IMR-90 (cell line): ENCODE results near the gene TMEM81. TPM values are rescaled to one million over a fixed set of nuclear protein-coding genes. Genes with fewer than 3 reads are reported as not detected.

ENCODE experiments used
- ATAC-seq: fragments of 200-7000 bp; cut with Tn5 transposase; 2 replicates; pipeline ENCODE4 v1.9.1; 2020; ENCODE audit warnings: low read depth, mild to moderate bottlenecking, moderate library complexity
- BruUV-seq: library from RNA; stranded (reverse); fragments of 400-500 nt; replicated peaks from 2 replicates; lab custom pipeline; 2021; lab: Mats Ljungman, UMichigan
- CTCF ChIA-PET: fragments of 300-600 bp; formaldehyde crosslinking; extraction: SDS; loops from one replicate; lab custom pipeline; 2021; ENCODE audit warnings: antibody characterized with exemption; lab: Yijun Ruan, JAX
- POLR2A ChIA-PET: fragments of 300-600 bp; sonication (Branson Sonifier 250); formaldehyde crosslinking; loops from one replicate; lab custom pipeline; 2022; ENCODE audit warnings: antibody characterized with exemption; ENCODE audit not compliant: unreplicated experiment; lab: Charles Lee
- DNase-seq: peaks from one replicate; pipeline ENCODE4 v3.0.0; 2013
- H2AFZ ChIP-seq: replicated peaks from 2 replicates; pipeline ENCODE3; 2013; ENCODE audit warnings: low read length, mild to moderate bottlenecking; ENCODE audit not compliant: poor library complexity
- H2AK5ac ChIP-seq: 2 replicates; pipeline ENCODE4 v1.6.1; 2013; ENCODE audit warnings: low read depth, low read length, inconsistent platforms
- H2AK9ac ChIP-seq: replicated peaks from 2 replicates; pipeline ENCODE3; 2013; ENCODE audit warnings: mild to moderate bottlenecking, low read depth, low read length, moderate library complexity; ENCODE audit not compliant: poor library complexity
- H2BK120ac ChIP-seq: 2 replicates; pipeline ENCODE4 v1.6.1; 2013; ENCODE audit warnings: low read depth, low read length, inconsistent platforms
- H2BK15ac ChIP-seq: 3 replicates; pipeline ENCODE4 v1.6.1; 2013; ENCODE audit warnings: low read depth, low read length, inconsistent platforms
- H2BK20ac ChIP-seq: 2 replicates; pipeline ENCODE4 v1.6.1; 2013; ENCODE audit warnings: low read depth, mild to moderate bottlenecking, inconsistent platforms, low read length, moderate library complexity
- H2BK5ac ChIP-seq: 2 replicates; pipeline ENCODE4 v1.6.1; 2013; ENCODE audit warnings: mild to moderate bottlenecking, low read depth, low read length, inconsistent platforms; ENCODE audit not compliant: poor library complexity, severe bottlenecking
- H3K14ac ChIP-seq: replicated peaks from 2 replicates; pipeline ENCODE4 v1.6.1; 2013; ENCODE audit warnings: low read depth, low read length, inconsistent platforms
- H3K18ac ChIP-seq: 2 replicates; pipeline ENCODE4 v1.6.1; 2013; ENCODE audit warnings: low read depth, low read length, control low read depth
- H3K23ac ChIP-seq: 2 replicates; pipeline ENCODE4 v1.6.1; 2013; ENCODE audit warnings: low read depth, low read length, inconsistent platforms
- H3K27ac ChIP-seq: 2 replicates; pipeline ENCODE4 v1.5.1; 2013; ENCODE audit warnings: mild to moderate bottlenecking, control low read depth, low read length; ENCODE audit not compliant: insufficient read depth
- H3K27me3 ChIP-seq: 2 replicates; pipeline ENCODE4 v1.6.1; 2013; ENCODE audit warnings: low read length; ENCODE audit not compliant: control insufficient read depth, insufficient read depth
- H3K36me3 ChIP-seq: 2 replicates; pipeline ENCODE4 v1.6.1; 2013; ENCODE audit warnings: low read length, mixed read lengths; ENCODE audit not compliant: control insufficient read depth, insufficient read depth
- H3K4ac ChIP-seq: 2 replicates; pipeline ENCODE4 v1.6.1; 2013; ENCODE audit warnings: low read depth, low read length, inconsistent platforms
- H3K4me1 ChIP-seq: 2 replicates; pipeline ENCODE4 v1.6.1; 2013; ENCODE audit warnings: low read length, mixed read lengths; ENCODE audit not compliant: control insufficient read depth, insufficient read depth
- H3K4me2 ChIP-seq: 2 replicates; pipeline ENCODE4 v1.6.1; 2013; ENCODE audit warnings: low read depth, mild to moderate bottlenecking, control low read depth, low read length, moderate library complexity
- H3K4me3 ChIP-seq: 2 replicates; pipeline ENCODE4 v1.5.1; 2013; ENCODE audit warnings: low read depth, mild to moderate bottlenecking, control low read depth, low read length, moderate library complexity; ENCODE audit not compliant: insufficient read depth
- H3K56ac ChIP-seq: 2 replicates; pipeline ENCODE4 v1.6.1; 2013; ENCODE audit warnings: low read length, inconsistent platforms; ENCODE audit not compliant: insufficient read depth; ENCODE audit errors: extremely low read depth
- H3K79me1 ChIP-seq, 2 experiments: 2 replicates each; pipeline ENCODE4 v1.6.1; 2013; ENCODE audit warnings: low read length in 2 of 2, inconsistent platforms in 1 of 2, low read depth in 1 of 2
- H3K9ac ChIP-seq: 2 replicates; pipeline ENCODE4 v1.6.1; 2013; ENCODE audit warnings: low read depth, low read length, control low read depth
- H3K9me1 ChIP-seq: 2 replicates; pipeline ENCODE4 v1.6.1; 2013; ENCODE audit warnings: low read length, inconsistent platforms; ENCODE audit not compliant: insufficient read depth
- H3K9me3 ChIP-seq: 2 replicates; pipeline ENCODE4 v1.6.1; 2013; ENCODE audit warnings: low read length; ENCODE audit not compliant: control insufficient read depth, insufficient read depth
- H4K20me1 ChIP-seq: 2 replicates; pipeline ENCODE4 v1.6.1; 2013; ENCODE audit warnings: low read length, inconsistent platforms; ENCODE audit not compliant: insufficient read depth
- H4K5ac ChIP-seq: 2 replicates; pipeline ENCODE4 v1.6.1; 2013; ENCODE audit warnings: mild to moderate bottlenecking, low read depth, low read length, control low read depth
- H4K8ac ChIP-seq, 2 experiments: 2 replicates each; pipeline ENCODE4 v1.6.1; 2013; ENCODE audit warnings: low read depth in 2 of 2, low read length in 2 of 2, control low read depth in 1 of 2, inconsistent platforms in 1 of 2
- H4K91ac ChIP-seq: 2 replicates; pipeline ENCODE4 v1.6.1; 2013; ENCODE audit warnings: low read depth, low read length, inconsistent platforms; ENCODE audit not compliant: insufficient read depth
- BHLHE40 ChIP-seq: fragments of 150-350 bp; IDR thresholded peaks from 2 replicates; pipeline ENCODE4 v1.6.1; 2016; ENCODE audit warnings: mild to moderate bottlenecking, low read depth, low read length
- CEBPB ChIP-seq: IDR thresholded peaks from 2 replicates; pipeline ENCODE4 v1.6.1; 2012; ENCODE audit warnings: low read depth, low read length, improper control_type of control experiment
- CHD1 ChIP-seq: IDR thresholded peaks from 2 replicates; pipeline ENCODE4 v1.6.1; 2012; ENCODE audit warnings: low read depth, low read length, improper control_type of control experiment
- FOS ChIP-seq: fragments of 150-350 bp; IDR thresholded peaks from 2 replicates; pipeline ENCODE4 v1.6.1; 2016; ENCODE audit warnings: low read depth, low read length
- MAFK ChIP-seq: IDR thresholded peaks from 2 replicates; pipeline ENCODE4 v1.6.1; 2012; ENCODE audit warnings: low read depth, low read length, improper control_type of control experiment
- MAZ ChIP-seq: IDR thresholded peaks from 2 replicates; pipeline ENCODE4 v1.6.1; 2012; ENCODE audit warnings: low read depth, mild to moderate bottlenecking, low read length, improper control_type of control experiment, moderate library complexity, borderline replicate concordance
- MXI1 ChIP-seq: IDR thresholded peaks from 2 replicates; pipeline ENCODE4 v1.6.1; 2012; ENCODE audit warnings: low read depth, mild to moderate bottlenecking, low read length, moderate library complexity, borderline replicate concordance
- NFE2L2 ChIP-seq: fragments of 150-350 bp; IDR thresholded peaks from 2 replicates; pipeline ENCODE4 v1.6.1; 2016; ENCODE audit warnings: low read depth, mild to moderate bottlenecking, low read length
- POLR2A ChIP-seq: IDR thresholded peaks from 2 replicates; pipeline ENCODE4 v1.6.1; 2012; ENCODE audit warnings: mild to moderate bottlenecking, low read depth, low read length
- RAD21 ChIP-seq: IDR thresholded peaks from 2 replicates; pipeline ENCODE4 v1.6.1; 2012; ENCODE audit warnings: low read length, improper control_type of control experiment
- RCOR1 ChIP-seq: IDR thresholded peaks from 2 replicates; pipeline ENCODE4 v1.6.1; 2012; ENCODE audit warnings: mild to moderate bottlenecking, low read length, improper control_type of control experiment; ENCODE audit not compliant: insufficient replicate concordance
- RFX5 ChIP-seq: IDR thresholded peaks from 2 replicates; pipeline ENCODE4 v1.8.0; 2012; ENCODE audit warnings: low read depth, mild to moderate bottlenecking, low read length, moderate library complexity
- SMC3 ChIP-seq: fragments of 150-350 bp; IDR thresholded peaks from 2 replicates; pipeline ENCODE4 v1.6.1; 2016; ENCODE audit warnings: low read depth, mild to moderate bottlenecking, antibody characterized with exemption, low read length, moderate library complexity
- WGBS, 2 experiments: methylation state at CpG; one replicate each; pipeline versions ENCODE4 v1.1.5 to v1.1.7; 2013; ENCODE audit warnings: missing lambda C conversion rate in 2 of 2; ENCODE audit not compliant: insufficient read length in 1 of 2; ENCODE audit errors: extremely low coverage in 2 of 2; 5-methylcytosine and 5-hydroxymethylcytosine counted together
- dilution Hi-C: fragments of 300-500 bp; cut with HindIII; formaldehyde crosslinking; loops from one replicate; pipeline ENCODE4 v1.14.3; 2018; ENCODE audit warnings: low sequenced_read_pairs; ENCODE audit not compliant: unreplicated experiment
- in situ Hi-C: fragments of 300-500 bp; cut with MboI; formaldehyde crosslinking; loops from 3 replicates; pipeline ENCODE4 v1.14.3; 2019; ENCODE audit warnings: low sequenced_read_pairs, inconsistent platforms, mixed read lengths
- intact Hi-C: fragments of 100-400 bp; cut with micrococcal nuclease; formaldehyde crosslinking; loops from 2 replicates; pipeline ENCODE4 v1.10.0; 2022
- polyA plus RNA-seq, 3 experiments: library from polyadenylated mRNA; depleted of rRNA; stranded (reverse); fragments of >200 nt; gene quantifications; 2 replicates each; pipeline ENCODE4 v1.2.3, GENCODE V29; 2012; ENCODE audit warnings: low replicate concordance in 1 of 3
- total RNA-seq: library from RNA; depleted of rRNA; stranded (reverse); fragments of >200 nt; gene quantifications from 2 replicates; pipeline ENCODE4 v1.2.3, GENCODE V29; 2012
- TF ChIP-seq, protein P1 (sequence below): conservative IDR thresholded peaks from 2 replicates; pipeline ENCODE4 v1.5.1; 2012; ENCODE audit warnings: mild to moderate bottlenecking, low read depth, low read length, improper control_type of control experiment
- TF ChIP-seq, protein P2 (sequence below): fragments of 150-350 bp; IDR thresholded peaks from 2 replicates; pipeline ENCODE4 v1.6.1; 2017; ENCODE audit warnings: mild to moderate bottlenecking, antibody characterized with exemption, low read length, low read depth
- TF ChIP-seq, protein P3 (sequence below): fragments of 150-350 bp; IDR thresholded peaks from 2 replicates; pipeline ENCODE4 v1.6.1; 2016; ENCODE audit warnings: low read depth, mild to moderate bottlenecking, low read length, moderate library complexity, borderline replicate concordance

TMEM81 gene
- total and polyA plus RNA-seq, 2 of the 4 experiments (the other 2 are of a cell fraction) = 1.5 to 1.8 TPM

DNA sequence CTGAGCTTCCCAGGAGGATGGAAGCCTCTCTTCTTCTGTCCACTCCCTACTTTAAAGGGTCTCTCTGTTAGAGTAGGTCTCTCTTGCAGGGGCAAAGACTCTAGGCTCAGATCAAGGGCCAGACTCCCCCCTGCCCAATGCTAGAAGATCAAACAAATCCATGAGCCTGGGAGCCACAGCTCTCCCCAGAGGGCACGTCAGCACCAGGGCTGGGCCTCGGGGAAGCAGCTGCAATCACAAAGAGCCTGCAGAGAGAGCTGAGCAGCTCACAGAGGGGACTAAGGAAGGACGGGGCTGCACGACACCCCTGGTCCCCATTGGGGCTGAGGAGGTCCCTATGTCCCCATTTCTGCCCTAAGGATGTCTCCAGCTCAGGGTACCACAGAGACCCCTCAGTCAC lies 37.4 kb downstream of the TMEM81 start:
- H2BK15ac ChIP-seq = no peak overlapping the region
- no peaks in the 10 kb centered on the region for H3K9me3 ChIP-seq
- H3K23ac ChIP-seq = no peak overlapping the region
- no peak overlapping the region for H4K8ac ChIP-seq
- intact Hi-C loops = no loop called here
- no peak overlapping the region for H3K14ac ChIP-seq
- no peak overlapping the region for H3K18ac ChIP-seq
- dilution Hi-C loops = no loop called here
- no peak overlapping the region for H3K27ac ChIP-seq
- no peaks in the 10 kb centered on the region for H3K9me1 ChIP-seq
- no CpG with 5 or more reads among the region's 4 CpGs for WGBS, 2 experiments
- CTCF ChIA-PET = interaction anchor here (1.2 kb wide), 1 partner anchor 15 kb away, joined by 5 read pairs; no protein-coding TSS in a partner anchor
- no peak overlapping the region for H3K4me3 ChIP-seq
- H4K20me1 ChIP-seq = no peaks in the 10 kb centered on the region
- no peaks in the 10 kb centered on the region for H3K4me1 ChIP-seq
- in situ Hi-C loops = no loop called here
- H4K91ac ChIP-seq = no peak overlapping the region
- no peak overlapping the region for H2AFZ ChIP-seq
- no peak for ATAC-seq
- no peak overlapping the region for H2BK120ac ChIP-seq
- H3K4ac ChIP-seq = no peak overlapping the region
- peaks cover 71% of the 10 kb centered on the region for H3K27me3 ChIP-seq
- no peak overlapping the region for H2AK5ac ChIP-seq
- H3K56ac ChIP-seq = no peak overlapping the region
- H2BK5ac ChIP-seq = no peak overlapping the region
- no peak overlapping the region for H3K9ac ChIP-seq
- no peak overlapping the region for H2BK20ac ChIP-seq
- H4K5ac ChIP-seq = no peak overlapping the region
- BruUV-seq = no TSS peak
- no peaks in the 10 kb centered on the region for H3K79me1 ChIP-seq
- no peak overlapping the region for H3K4me2 ChIP-seq
- no peak overlapping the region for H2AK9ac ChIP-seq
- no peak for DNase-seq
- POLR2A ChIA-PET = no interaction called here
- TF ChIP-seq CEBPB (no peak), BHLHE40 (no peak), NFE2L2 (no peak), CHD1 (no peak), MXI1 (no peak), SMC3 (no peak), MAFK (no peak), RFX5 (no peak), MAZ (no peak), FOS (no peak), RAD21 (no peak), RCOR1 (no peak), POLR2A (no peak)
- TF ChIP-seq, protein P1, sequence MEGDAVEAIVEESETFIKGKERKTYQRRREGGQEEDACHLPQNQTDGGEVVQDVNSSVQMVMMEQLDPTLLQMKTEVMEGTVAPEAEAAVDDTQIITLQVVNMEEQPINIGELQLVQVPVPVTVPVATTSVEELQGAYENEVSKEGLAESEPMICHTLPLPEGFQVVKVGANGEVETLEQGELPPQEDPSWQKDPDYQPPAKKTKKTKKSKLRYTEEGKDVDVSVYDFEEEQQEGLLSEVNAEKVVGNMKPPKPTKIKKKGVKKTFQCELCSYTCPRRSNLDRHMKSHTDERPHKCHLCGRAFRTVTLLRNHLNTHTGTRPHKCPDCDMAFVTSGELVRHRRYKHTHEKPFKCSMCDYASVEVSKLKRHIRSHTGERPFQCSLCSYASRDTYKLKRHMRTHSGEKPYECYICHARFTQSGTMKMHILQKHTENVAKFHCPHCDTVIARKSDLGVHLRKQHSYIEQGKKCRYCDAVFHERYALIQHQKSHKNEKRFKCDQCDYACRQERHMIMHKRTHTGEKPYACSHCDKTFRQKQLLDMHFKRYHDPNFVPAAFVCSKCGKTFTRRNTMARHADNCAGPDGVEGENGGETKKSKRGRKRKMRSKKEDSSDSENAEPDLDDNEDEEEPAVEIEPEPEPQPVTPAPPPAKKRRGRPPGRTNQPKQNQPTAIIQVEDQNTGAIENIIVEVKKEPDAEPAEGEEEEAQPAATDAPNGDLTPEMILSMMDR = no peak
- TF ChIP-seq, protein P2, sequence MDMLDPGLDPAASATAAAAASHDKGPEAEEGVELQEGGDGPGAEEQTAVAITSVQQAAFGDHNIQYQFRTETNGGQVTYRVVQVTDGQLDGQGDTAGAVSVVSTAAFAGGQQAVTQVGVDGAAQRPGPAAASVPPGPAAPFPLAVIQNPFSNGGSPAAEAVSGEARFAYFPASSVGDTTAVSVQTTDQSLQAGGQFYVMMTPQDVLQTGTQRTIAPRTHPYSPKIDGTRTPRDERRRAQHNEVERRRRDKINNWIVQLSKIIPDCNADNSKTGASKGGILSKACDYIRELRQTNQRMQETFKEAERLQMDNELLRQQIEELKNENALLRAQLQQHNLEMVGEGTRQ = no peak
- TF ChIP-seq, protein P3, sequence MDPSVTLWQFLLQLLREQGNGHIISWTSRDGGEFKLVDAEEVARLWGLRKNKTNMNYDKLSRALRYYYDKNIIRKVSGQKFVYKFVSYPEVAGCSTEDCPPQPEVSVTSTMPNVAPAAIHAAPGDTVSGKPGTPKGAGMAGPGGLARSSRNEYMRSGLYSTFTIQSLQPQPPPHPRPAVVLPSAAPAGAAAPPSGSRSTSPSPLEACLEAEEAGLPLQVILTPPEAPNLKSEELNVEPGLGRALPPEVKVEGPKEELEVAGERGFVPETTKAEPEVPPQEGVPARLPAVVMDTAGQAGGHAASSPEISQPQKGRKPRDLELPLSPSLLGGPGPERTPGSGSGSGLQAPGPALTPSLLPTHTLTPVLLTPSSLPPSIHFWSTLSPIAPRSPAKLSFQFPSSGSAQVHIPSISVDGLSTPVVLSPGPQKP = no peak
- H3K36me3 ChIP-seq = no peaks in the 10 kb centered on the region
